Stimulated activated CD4-positive, alpha-beta T cell treated with anti-CD3 and anti-CD28 coated beads, Interleukin-2, amount 100 ng/mL, for 4 hours (primary cell): ENCODE data around the gene IMMP1L.

Experiments
- DNase-seq: peaks from one replicate; pipeline ENCODE4 v3.0.0-alpha.2; 2020; ENCODE audit warnings: low read depth

The IMMP1L gene

GRCh38 chr11:31387379-31387778 lies 122.0 kb downstream of the IMMP1L start:
- no peak for DNase-seq

DNA sequence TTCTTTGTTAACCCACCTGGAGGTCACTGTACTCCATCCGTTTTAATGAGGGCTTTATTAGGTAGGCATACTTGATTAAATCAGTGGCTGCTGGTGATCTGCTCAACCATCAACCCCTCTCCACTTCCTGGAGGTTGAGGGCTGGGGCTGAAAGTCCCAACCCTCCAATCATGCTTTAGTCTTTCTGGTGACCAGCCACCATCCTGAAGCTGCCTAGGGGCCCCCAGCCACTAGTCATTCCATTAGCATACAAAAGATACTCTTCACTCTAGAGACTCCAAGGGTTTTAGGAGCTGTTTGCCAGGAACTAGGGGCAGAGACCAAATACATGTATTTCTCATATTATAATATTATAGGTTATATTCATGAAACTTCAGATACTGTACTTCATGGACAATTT lies 126.3 kb downstream of the IMMP1L start:
- no peak for DNase-seq
